GM21360 (cell line): ENCODE results near the gene DAZAP2.
"Not testable (repeated sequence)": the region's sequence is repeated elsewhere in the genome, so short reads cannot be mapped to it uniquely, and the experiment has no call there.

ENCODE experiments used
- ATAC-seq: cut with Tn5 transposase; IDR thresholded peaks from one replicate; pipeline ENCODE4 v1.9.1; 2021; ENCODE audit warnings: mild to moderate bottlenecking, moderate library complexity; ENCODE audit not compliant: unreplicated experiment

The DAZAP2 gene

GRCh38 chr12:51217133-51217967 lies 21.3 kb upstream of the DAZAP2 start:
- peak; percentile 38 for ATAC-seq

GRCh38 chr12:51217968-51218606 lies 20.5 kb upstream of the DAZAP2 start, which contains the start of gene POU6F1:
POU6F1 (minus strand) TSS chr12:51218062; CDS start chr12:51206836, 11,226 bp downstream.
- peak; percentile 60 for ATAC-seq

GRCh38 chr12:51218607-51219161 lies 19.9 kb upstream of the DAZAP2 start:
- no peak for ATAC-seq

GRCh38 chr12:51219322-51219721 lies 19.3 kb upstream of the DAZAP2 start:
- ATAC-seq: no peak

GRCh38 chr12:51219857-51220256 lies 18.8 kb upstream of the DAZAP2 start:
- ATAC-seq: not testable (repeated sequence)

GRCh38 chr12:51222461-51222860 lies 16.2 kb upstream of the DAZAP2 start:
- no peak for ATAC-seq

- ATAC-seq: no peak
Measured at GRCh38 chr12:51224625-51225024, 14.0 kb upstream of the DAZAP2 start.

- no peak for ATAC-seq
Measured at GRCh38 chr12:51225234-51225633, 13.4 kb upstream of the DAZAP2 start.

GRCh38 chr12:51225771-51226170 lies 12.9 kb upstream of the DAZAP2 start:
- no peak for ATAC-seq

GRCh38 chr12:51227112-51227511 lies 11.5 kb upstream of the DAZAP2 start:
- not testable (repeated sequence) for ATAC-seq

GRCh38 chr12:51227962-51228361 lies 10.7 kb upstream of the DAZAP2 start:
- ATAC-seq: no peak

- no peak for ATAC-seq
Measured at GRCh38 chr12:51229116-51229809, 9.4 kb upstream of the DAZAP2 start.

GRCh38 chr12:51232642-51233041 lies 6.0 kb upstream of the DAZAP2 start:
- ATAC-seq: no peak

GRCh38 chr12:51234530-51234929 lies 4.1 kb upstream of the DAZAP2 start:
- ATAC-seq: no peak

- ATAC-seq: peak; percentile 10
Measured at GRCh38 chr12:51238037-51238509, 553 bp upstream of the DAZAP2 start.

GRCh38 chr12:51240971-51241370 lies 2.3 kb downstream of the DAZAP2 start:
- ATAC-seq: no peak

- no peak for ATAC-seq
Measured at GRCh38 chr12:51242120-51242519, 3.5 kb downstream of the DAZAP2 start.

GRCh38 chr12:51242876-51243275 lies 4.2 kb downstream of the DAZAP2 start:
- ATAC-seq: no peak

GRCh38 chr12:51244269-51244668 lies 5.6 kb downstream of the DAZAP2 start:
- no peak for ATAC-seq

GRCh38 chr12:51245476-51246253 lies 7.0 kb downstream of the DAZAP2 start:
- no peak for ATAC-seq
